ENCODE measurements around the gene LYRM4. TPM values are rescaled to one million over a fixed set of nuclear protein-coding genes. Genes with fewer than 3 reads are reported as not detected.

Gene LYRM4
- total RNA-seq, 1 donor from 2014 or later: 39.3 TPM

DNA sequence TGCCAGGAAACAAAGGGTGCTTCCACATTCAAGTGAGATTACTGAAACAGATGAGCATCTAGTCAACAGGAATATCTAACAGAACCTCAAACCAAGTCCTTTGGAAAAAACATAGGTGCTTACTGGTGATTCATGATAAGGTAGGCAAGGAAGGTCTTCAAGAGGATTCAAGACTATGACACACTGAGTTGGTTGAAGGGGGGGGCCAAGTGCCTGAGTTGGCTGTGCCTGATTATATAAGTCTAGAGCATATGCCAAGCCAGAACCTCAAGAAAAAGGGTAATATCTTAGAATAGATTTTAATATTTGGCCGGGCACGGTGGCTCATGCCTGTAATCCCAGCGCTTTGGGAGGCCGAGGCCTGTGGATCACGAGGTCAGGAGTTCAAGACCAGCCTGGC, 63.7 kb downstream of the LYRM4 start:
- Mint-ChIP-seq H3K27me3 (ENCODE audit: low read depth) (no peaks in the 10 kb centered on the region), H3K9me3 (peaks cover 3% of the 10 kb centered on the region), H3K36me3 (ENCODE audit: low read depth) (peaks cover 10% of the 10 kb centered on the region), H3K27ac (ENCODE audit: unreplicated experiment) (no peak overlapping the region), H3K4me1 (peaks cover 7% of the 10 kb centered on the region), H3K4me3 (no peak overlapping the region)
- DNase-seq (ENCODE audit: low read depth, low spot score): no peak
- TF ChIP-seq CTCF (conservative IDR thresholded peaks at IDR 0.05): no peak

DNA sequence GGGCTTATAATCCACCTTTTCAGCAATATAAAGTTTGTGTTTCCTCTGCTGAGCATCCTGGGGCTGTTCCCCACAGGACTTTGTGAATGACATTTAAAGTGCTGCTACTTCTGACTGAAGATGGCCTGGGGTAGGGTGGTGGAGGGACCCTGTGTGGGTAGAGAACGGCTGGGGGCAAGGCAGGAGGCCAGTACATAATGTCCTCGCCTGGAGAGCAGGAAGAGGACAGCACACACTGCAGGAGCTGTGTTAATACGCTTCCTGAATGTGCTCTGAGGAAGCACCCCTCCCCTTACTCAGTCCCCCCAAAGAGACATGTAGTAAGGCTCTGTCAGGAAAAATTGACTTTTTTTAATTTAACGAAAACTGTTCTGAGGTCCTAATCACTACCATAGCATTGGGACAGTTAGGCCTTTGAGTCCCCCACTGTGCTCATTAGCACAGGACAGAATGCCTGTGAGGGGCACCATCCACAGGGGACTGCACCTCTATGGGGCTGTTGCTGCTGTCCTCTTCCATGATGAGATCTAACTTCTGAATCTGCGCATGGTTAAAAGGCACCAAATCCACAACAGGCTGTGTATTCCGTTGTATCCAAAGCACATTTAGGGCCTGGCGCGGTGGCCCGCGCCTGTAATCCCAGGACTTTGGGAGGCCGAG, 68.5 kb downstream of the LYRM4 start:
- peak overlapping the region; percentile 96 for H3K27ac Mint-ChIP-seq (ENCODE audit: unreplicated experiment)
- TF ChIP-seq CTCF (conservative IDR thresholded peaks at IDR 0.05): no peak
- no peak for DNase-seq (ENCODE audit: low read depth, low spot score)
- H3K4me1 Mint-ChIP-seq: peaks cover 25% of the 10 kb centered on the region
- H3K4me3 Mint-ChIP-seq: no peak overlapping the region
- peaks cover 3% of the 10 kb centered on the region for H3K9me3 Mint-ChIP-seq
- peaks cover 10% of the 10 kb centered on the region for H3K36me3 Mint-ChIP-seq (ENCODE audit: low read depth)
- H3K27me3 Mint-ChIP-seq (ENCODE audit: low read depth): no peaks in the 10 kb centered on the region

- no peak overlapping the region for H3K4me3 Mint-ChIP-seq
- DNase-seq (ENCODE audit: low read depth, low spot score): no peak
- H3K9me3 Mint-ChIP-seq: peaks cover 3% of the 10 kb centered on the region
- H3K27ac Mint-ChIP-seq (ENCODE audit: unreplicated experiment): no peak overlapping the region
- H3K36me3 Mint-ChIP-seq (ENCODE audit: low read depth): peaks cover 7% of the 10 kb centered on the region
- peaks cover 25% of the 10 kb centered on the region for H3K4me1 Mint-ChIP-seq
- no peaks in the 10 kb centered on the region for H3K27me3 Mint-ChIP-seq (ENCODE audit: low read depth)
- no peak for TF ChIP-seq CTCF (conservative IDR thresholded peaks at IDR 0.05)
Measured at GRCh38 chr6:5191722-5192121, 69.0 kb downstream of the LYRM4 start.

DNA sequence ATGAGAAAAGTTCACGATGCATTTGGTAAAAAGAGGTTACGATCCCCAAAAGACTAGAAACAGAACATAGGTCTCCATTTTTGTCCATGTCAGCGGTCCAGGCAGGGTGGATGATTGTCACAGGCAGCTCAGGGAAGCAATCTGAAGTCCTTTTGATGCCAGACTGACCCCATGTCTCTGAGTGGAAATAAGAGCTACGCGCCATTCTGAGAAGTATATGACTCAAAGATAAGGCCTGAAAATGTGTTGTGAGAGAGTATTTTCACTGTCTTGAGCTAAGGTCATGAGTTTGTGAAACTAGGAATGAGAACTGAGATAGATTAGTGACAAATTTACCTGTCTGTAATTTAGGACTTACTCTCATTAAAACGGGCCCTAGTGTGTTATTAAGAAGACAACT, 69.5 kb downstream of the LYRM4 start:
- no peak overlapping the region for H3K4me3 Mint-ChIP-seq
- peaks cover 7% of the 10 kb centered on the region for H3K36me3 Mint-ChIP-seq (ENCODE audit: low read depth)
- no peak overlapping the region for H3K27ac Mint-ChIP-seq (ENCODE audit: unreplicated experiment)
- peaks cover 25% of the 10 kb centered on the region for H3K4me1 Mint-ChIP-seq
- H3K27me3 Mint-ChIP-seq (ENCODE audit: low read depth): no peaks in the 10 kb centered on the region
- no peak for TF ChIP-seq CTCF (conservative IDR thresholded peaks at IDR 0.05)
- no peak for DNase-seq (ENCODE audit: low read depth, low spot score)
- H3K9me3 Mint-ChIP-seq: peaks cover 3% of the 10 kb centered on the region

GRCh38 chr6:5190507-5190906, 70.2 kb downstream of the LYRM4 start:
- DNase-seq (ENCODE audit: low read depth, low spot score): no peak
- Mint-ChIP-seq H3K4me1 (peaks cover 25% of the 10 kb centered on the region), H3K27me3 (ENCODE audit: low read depth) (no peaks in the 10 kb centered on the region), H3K27ac (ENCODE audit: unreplicated experiment) (no peak overlapping the region), H3K9me3 (no peaks in the 10 kb centered on the region), H3K4me3 (no peak overlapping the region), H3K36me3 (ENCODE audit: low read depth) (peaks cover 2% of the 10 kb centered on the region)
- TF ChIP-seq CTCF (conservative IDR thresholded peaks at IDR 0.05): no peak

Measured in neural crest cell (in vitro differentiated cells).